ENCODE results near the gene UBE2V1.
A peak's percentile ranks its signal among the peaks of the same experiment; 100 is the strongest.
"Not testable (repeated sequence)": the region's sequence is repeated elsewhere in the genome, so short reads cannot be mapped to it uniquely, and the experiment has no call there.

Gene UBE2V1

DNA sequence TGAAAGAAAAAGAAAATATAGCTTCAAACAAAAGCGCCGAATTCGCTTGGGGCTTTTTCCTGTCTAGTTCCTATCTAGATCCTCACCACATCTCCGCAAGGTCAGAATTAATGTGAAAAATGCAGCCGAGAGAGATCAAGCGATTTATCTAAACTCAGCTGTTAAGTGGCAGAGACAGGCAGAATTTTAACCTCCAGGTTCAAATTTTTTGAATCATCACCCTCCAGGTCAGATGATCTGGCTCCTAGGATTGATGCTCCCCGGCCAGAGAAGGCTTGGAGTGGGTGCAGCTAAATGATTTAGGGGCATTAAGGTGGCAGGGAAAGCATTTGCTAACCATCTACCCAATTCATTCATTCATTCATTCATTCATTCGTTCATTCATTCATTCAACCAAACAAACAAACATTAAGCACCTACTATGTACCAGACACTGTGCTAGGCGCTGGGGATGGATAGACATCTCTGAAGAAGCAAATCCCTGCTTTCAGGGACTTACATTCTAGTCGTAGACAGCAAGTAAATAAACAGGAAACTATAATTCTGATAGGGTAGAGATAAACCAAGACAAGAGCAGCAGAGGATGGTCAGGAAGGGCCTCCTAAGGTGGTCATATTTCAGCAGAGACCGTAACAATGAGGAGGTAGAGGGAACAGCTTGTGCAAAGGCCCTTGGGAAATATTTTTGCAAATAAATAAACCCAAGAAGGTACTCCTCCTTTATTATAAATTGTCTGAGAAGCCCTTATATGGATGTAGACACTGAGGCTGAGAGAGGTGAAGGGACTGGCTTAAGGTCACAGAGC, 672 bp upstream of the UBE2V1 start:
- DNase-seq: no peak

DNA sequence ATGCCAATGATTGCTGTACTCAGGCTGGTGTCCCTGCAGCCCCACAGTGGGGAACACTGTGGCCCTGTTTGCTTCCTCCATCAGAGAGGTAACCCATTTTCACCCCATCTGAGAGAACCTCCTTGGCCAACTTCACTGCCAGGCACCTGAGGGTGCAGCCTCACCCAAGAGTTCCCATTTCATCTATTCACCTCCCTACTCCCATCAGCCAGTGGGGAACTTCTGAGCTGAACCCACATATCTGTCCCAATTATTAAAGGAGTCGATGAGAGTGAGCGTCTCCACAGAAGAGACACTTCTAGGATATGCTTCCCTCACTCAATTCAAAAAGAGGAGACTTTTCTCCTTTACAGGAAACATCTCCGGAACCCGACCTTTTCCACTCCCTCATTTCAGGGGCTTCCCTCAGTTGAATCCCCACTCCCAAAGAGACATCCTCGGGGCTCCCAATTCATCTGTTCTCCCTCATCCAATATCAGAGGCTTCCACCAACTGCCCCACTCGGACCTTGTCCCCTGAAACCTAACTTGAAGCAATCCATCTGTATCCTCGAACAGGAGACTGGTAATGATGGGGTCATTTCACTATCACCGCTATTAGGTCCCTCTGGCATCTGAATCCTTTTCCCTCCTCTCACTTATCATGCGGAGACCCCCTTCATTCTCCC, 988 bp downstream of the UBE2V1 start:
- DNase-seq: no peak

DNA sequence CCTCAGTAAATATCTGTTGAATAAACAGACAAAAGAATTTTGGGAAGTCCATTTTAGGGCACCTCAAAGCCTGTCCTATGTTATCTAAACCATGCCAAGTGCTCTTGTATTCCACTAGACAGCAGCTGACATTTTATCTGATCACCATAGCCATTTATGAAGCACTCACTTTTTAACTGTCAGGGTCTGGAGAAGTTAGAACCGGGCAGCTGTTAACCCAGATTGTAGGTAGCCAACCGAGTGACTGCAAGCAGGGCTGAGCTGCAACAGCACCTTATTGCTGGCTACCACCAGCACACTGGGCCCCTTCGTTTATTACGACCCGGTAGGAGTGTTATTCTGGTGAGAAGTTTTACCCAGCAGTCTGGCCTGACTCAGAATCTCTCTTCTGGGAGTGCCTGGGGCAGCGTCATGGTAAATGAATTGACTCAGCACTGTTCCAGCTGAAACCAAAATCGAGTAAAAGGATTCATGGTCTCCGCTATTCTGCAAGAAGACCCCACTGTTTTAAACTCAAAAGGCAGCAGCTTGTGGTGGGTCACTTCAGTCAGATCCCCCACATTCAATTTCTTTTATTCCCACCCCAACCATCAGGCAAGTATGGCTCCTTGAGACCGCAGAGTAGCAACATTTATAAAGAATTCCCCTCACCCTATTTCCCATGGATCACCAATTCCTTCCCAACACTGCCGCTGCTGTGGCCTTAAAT, 1.7 kb downstream of the UBE2V1 start:
- peak; percentile 59 for DNase-seq

DNA sequence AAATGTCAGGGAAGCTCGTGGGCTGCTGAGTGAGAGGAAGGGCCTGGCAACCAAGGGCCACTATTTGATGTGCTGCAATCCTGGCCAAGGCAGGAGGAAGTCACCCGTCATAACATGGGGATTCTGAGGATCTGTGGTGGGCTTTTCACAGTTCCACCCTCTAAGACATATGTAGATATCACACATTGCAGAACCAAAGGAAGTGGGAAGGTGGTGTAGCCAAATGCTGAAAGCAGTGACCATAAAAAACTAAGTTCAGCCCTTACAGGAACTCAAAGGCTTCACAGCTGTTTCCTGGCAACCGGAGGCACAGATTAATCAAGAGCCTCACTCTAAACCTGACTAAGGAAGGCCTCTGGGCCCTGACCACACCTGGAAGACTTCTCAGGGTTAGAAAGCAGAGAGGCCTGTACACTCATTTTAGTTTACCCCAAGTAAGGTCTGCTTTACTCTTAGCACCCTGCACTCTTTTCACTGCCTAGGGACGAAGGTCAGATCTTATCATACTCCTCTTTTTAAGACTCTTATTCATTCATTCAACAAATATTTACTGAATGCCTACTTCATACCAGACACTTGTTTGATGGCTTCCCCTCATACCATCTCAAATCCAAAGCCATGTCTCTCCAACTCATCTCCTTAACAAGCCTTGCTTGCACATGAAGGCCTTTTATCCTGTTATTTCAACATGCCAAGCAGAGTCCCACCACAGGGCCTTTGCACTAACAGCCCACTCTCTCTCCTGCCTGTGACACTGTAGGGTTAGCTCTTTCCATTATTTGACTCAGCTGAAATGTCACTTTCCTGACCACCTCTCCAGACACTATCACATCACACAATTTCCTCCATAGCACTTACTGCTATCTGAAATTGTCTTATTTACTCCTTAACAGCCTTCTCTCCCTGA, 2.6 kb downstream of the UBE2V1 start:
- DNase-seq: no peak

DNA sequence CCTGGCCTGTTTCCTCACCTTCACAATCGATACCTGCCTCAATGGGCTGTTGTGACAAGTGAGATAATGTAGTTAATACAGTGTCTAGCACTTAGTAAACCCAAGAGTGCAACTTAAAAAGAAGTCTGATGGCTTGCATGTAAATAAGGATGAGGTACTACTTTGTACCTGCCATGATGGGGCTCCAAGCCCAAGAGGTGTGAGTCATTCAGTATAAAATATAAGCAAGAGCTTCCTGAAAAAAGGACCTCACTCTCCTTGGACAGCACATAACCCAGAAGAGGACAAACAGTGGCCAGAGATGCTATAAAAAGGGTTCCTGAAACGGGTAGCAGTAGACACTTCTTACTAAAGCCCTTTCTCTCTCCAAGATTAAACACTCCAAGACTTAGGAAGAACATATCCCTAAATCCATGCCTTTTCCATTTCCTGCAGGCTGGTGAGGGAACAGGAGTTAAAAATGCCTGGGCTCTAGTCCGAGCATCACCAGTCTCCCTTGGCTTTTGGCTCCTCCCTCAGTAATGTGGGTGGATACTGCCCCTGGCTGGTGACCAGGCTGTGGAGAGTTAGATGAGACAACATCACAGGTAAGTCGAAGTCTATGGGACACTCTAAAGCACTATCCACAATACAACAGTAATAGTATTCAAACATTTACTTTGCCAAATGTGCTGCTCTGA, 4.3 kb downstream of the UBE2V1 start:
- no peak for DNase-seq

DNA sequence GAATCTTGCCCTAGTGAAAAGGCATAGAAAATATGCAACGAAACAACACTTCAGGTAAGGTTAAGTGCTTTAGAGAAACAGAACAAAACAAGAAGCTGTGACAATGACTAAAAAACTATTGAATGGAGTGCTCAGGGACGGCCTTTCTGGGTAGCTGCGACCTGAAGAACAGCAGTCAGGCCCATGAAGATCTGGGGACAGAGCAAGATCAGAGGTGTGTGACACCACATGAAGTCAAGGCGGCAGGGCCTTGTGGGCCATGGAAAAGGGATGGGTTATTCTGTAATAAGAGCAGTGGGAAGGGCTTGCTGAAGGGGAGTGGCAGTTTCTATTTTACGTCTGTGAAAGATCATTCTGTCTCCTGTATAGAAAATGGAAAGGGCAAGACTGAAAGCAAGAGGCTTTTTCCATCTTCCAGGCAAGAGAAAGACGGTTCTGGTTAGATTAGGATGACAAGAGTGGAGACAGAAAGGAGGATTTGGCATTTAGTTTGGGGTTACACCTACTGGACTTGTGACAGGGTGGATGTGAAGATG, 5.1 kb downstream of the UBE2V1 start:
- DNase-seq: no peak

DNA sequence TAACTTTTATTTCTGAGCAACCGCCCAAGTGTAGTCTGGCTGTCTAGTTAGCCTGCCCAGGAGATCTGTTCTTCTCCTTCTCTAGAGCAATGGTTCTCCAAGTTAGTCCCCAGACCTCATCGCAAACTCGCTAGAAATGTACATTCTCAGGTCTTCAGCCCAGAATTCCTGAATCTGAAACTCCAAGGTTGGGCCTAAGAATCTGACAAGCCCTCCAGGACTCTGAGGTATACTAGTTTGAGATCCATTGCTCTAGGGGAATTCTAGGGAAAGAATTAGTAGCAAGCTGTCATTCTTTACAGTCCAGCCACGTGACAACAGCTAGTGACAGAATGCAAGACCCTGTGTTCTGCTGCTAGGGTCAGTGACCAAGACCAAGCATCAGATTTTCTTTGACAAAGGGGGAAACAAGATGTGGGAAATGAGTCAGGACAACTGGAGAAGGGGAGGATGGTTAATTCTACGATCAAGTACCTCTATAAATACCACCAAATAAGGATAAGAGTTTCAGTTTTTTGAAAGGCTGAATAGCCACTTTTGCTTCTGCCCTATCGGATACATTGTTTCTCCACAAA, 5.8 kb downstream of the UBE2V1 start:
- peak; percentile 27 for DNase-seq

DNA sequence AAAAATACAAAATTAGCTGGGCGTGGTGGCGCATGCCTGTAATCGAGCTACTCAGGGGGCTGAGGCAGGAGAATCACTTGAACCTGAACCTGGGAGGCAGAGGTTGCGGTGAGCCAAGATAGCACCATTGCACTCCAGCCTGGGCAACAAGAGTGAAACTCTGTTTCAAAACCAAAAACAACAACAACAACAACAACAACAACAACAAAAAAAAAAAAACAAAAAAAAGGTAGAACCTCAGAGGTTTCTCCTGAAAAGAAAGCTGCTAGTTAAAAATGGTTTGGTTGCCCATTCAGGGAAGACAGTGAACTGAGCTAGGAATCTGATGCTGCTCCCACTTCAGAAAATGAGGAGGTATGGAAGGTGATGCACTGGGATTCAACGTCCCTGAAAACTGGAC, 6.3 kb downstream of the UBE2V1 start:
- not testable (repeated sequence) for DNase-seq

DNA sequence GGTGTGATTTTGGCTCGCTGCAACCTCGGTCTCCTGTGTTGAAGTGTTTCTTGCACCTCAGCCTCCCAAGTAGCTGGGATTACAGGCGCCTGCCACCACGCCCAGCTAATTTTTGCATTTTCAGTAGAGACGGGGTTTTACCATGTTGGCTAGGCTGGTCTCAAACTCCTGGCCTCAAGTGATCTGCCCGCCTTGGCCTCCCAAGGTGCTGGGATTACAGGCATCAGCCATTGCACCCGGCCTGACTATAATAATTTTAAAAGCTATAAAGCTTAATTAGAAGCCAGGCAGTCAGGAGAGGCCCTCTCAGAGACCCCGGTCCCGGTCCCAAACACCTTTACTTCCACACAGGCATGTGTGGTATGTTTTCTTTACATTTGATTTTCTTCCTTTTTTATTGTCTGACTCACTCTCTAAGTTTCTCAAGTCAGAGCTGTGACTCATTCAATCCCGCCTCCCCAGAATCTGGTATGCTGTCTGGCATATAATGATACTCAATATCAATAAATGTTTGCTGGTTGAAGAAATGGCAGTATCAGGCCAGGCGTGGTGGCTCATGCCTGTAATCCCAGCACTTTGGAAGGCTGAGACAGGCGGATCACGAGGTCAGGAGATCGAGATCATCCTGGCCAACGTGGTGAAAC, 9.4 kb downstream of the UBE2V1 start:
- peak; percentile 90 for DNase-seq

DNA sequence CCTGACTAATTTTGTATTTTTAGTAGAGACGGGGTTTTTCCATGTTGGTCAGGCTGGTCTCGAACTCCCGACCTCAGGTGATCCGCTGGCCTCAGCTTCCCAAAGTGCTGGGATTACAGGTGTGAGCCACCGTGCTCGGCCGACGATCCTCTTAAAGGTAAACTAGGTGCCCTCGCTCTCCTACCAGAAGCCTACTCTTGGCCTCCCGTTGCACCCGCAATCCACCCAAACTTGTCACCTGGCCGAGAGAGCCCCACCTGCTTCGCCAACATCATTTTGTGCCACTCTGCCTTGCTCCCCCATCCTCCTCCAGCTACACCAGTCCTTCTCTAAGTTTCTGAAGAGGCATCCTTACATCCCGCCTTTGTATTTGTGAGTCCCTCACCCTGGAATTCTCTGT, 10.4 kb downstream of the UBE2V1 start:
- not testable (repeated sequence) for DNase-seq

DNA sequence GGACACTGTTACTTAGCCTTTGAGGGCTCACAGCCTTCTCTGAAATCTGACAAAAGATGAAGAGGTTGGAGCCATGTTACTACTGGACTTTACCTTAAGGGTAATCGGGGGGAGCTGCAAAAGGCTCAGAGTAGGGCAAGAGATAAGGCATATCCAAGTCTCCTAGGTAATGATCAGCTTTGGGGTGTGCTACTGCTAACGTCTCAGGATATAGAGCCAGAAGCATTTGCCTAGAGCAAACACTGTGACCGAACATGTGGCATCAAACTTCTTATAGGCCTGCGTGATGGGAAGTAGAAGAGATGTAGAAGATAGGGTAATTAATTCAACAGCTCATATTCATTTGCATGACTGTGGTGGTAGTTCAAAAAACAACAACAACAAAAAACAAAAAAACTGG, 11.1 kb downstream of the UBE2V1 start:
- DNase-seq: no peak

DNA sequence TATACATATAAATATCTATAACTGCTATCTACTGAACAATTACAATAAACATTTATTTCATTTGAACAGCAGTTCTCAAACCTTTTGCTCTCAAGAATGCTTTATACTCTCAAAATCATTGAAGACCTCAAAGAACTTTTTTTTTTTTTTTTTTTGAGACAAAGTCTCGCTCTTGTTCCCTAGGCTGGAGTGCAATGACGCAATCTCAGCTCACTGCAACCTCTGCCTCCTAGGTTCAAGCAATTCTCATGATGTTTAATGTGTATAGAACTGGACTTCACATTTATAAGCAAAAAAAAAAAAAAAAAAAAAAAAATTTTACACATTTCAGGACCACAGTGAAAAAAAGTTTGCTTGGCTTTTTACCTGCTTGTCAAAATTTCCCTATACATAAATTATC, 11.7 kb downstream of the UBE2V1 start:
- DNase-seq: no peak

DNA sequence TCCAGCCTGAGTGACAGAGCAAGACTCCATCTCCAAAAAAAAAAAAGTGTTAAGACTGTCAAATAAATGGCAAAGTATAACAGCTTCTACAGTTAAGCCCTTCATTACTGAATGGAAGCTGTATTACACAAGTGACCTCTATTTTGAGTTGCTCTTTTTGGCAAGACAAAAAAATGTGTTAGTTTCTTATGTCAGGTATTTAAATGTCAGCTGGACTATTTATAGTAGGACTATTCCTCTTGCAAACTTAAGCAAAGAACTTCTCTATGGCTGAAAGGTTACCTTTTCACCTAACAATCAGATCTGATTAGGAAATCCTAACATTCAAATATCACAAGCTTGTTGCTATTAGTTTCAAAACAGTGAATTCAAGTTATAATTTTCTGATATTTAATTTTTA, 12.4 kb downstream of the UBE2V1 start:
- no peak for DNase-seq

DNA sequence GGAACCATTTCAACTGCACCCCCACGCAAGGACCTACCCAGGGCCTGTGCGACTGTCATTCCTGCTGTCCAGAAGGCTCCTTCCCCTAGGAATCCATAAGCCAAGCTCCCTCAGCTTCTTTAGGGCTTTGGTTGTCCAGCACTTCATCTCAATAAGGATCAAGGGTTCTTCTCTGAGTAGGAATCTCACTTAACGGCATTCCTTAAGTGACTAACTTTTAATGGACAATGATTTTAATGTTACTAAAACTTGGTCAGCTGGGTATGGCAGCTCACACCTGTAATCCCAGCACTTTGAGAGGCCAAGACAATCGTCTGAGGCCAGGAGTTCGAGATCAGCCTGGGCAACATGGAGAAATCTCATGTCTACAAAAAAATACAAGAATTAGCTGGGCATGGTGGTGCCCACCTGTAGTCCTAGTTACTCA, 13.4 kb downstream of the UBE2V1 start:
- no peak for DNase-seq

DNA sequence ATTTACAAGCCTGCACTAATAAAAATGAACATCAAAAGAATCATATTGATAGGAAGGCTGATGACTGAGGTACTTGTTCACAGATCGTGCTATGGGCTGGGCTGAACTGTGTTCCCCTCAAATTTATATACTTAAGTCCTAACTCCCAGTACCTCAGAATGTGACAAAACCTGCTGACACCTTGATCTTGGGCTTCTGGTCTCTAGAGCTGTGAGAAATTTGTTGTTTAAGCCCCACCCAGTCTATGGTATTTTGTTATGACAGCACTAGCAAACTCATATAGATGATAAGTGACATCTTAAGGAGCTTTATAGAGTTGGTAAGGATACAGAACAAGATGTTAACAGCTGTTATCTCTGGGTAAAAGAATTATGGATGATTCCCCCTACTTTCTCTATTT, 13.8 kb downstream of the UBE2V1 start:
- no peak for DNase-seq

DNA sequence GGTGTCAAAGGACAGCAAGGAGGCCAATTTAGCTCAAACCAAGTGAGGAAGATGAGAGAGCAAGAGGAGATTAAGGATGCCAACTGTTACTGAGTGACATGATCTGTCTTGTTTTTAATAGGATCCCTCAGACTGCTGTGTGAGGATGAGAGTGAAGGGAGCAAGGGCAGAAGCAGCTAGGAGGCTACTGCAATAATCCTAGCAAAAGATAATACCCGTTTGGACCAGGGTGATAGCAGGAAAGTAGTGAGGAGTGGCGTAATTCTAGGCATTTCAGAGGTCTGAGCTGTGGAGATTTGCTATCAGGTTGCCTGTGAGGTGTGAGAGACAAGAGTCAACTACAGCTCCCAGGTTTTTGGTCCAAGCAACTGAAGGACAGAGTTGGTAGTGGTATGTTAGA, 14.7 kb downstream of the UBE2V1 start:
- DNase-seq: no peak

DNA sequence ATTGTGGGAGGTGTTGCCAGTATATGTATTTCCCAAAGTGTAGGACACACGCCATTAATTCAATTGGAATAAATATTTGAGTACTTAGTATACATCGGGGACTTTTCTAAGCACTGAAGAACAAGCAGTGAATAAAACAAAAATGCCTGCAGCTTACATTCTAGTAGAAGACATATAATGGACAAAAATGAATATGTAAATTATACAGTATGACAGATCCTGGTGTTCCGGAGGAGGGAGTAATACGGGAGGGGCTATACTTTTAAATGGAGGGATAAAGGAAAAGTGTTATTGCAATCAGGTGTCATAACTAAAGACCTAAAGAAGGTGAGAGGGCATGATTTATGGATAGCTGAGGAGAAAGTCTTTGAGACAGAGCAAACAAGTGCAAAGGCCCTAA, 15.1 kb downstream of the UBE2V1 start:
- DNase-seq: no peak

DNA sequence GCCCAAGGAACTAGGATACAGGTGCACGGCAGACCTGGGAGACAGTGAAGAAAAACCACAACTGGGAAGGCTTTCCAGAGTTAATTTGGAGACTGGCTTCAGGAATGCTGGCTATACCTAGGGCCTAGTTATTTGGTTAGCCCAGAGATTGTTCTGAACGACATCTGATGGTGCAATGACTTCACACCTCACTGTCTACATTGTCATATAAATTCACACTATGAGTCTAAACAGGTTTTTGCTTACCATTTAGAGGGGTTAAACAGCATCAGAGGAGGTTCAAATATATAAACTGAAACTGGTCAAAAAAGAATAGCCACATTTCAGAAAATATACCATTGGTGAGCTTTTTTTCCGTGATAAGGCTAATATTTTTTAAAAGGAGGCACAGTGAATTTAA, 16.7 kb downstream of the UBE2V1 start:
- DNase-seq: no peak

DNA sequence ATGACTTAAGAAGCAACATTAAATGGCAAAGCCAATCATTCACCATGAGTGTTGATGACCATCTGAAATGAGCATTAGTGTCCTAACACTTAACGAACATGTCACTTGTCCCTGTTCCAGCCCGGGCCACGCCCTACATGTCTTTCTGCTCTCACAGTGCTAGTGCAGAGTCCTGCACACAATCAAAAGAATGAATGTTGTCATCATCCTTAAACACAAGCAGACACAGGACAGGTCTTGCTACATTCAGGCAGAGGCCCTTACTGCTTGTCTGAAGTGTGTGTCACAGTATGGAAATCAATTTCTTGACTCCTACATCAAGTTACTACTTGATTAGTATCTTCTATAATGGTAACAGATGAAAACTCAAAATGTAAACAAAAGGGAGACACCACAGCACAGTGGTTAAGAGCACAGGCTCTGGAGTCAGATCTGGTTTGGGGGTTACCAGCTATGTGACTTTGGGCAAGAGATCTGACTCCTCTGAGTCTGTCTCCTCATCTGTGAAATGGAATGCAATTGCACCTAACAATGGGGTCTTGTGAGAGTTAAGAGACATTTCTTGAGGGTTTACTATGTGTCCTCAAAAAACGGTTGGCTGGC, 17.4 kb downstream of the UBE2V1 start:
- no peak for DNase-seq

DNA sequence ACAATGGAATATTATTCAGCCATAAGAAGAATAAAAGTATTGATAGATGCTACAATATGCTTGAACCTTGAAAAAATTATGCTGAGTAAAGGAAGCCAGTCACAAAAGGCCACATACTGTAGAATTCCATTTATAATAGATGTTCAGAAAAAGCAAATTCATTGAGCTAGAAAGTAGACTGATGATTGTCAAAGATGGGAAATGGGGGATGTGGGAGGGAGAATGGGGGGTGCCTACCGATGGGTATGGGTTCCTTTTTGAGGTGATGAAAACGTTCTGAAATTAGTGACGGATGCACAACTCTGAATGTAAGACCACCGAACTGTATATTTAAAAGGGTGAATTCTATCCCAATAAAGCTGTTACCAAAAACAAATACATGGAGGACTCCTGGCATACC, 18.4 kb downstream of the UBE2V1 start:
- no peak for DNase-seq

DNA sequence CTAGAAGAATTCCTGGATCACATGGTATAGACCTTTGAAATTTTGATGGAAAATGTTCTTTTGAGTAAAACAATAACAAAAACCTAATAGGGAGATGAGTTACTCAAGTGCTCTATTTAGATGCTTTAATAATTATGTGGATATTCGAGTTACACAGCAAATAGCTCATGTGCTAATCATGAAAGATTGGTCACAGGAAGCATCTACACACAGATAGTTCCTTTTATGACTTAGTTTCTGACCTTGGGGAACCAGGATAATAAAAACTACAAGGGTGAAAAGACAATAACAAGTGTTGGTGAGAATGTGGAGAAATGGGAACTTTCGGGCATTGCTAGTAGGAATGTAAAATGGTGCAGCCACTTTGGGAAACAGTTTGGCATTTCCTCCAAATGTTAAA, 19.7 kb downstream of the UBE2V1 start:
- no peak for DNase-seq
